Neural crest cell (in vitro differentiated cells): ENCODE data around the gene USF1. TPM values are rescaled to one million over a fixed set of nuclear protein-coding genes. Genes with fewer than 3 reads are reported as not detected.
"Not testable (repeated sequence)": the region's sequence is repeated elsewhere in the genome, so short reads cannot be mapped to it uniquely, and the experiment has no call there.

Experiments
- DNase-seq: peaks from one replicate; pipeline ENCODE4 v3.0.0; 2021; ENCODE audit warnings: low read depth, mixed read lengths, low spot score
- H3K27ac Mint-ChIP-seq: one replicate; pipeline ENCODE4 v1.8.0; 2021; ENCODE audit warnings: mild to moderate bottlenecking, mixed read lengths; ENCODE audit not compliant: unreplicated experiment
- H3K27me3 Mint-ChIP-seq: 2 replicates; pipeline ENCODE4 v1.8.0; 2021; ENCODE audit warnings: low read depth, mild to moderate bottlenecking, mixed read lengths
- H3K36me3 Mint-ChIP-seq: 2 replicates; pipeline ENCODE4 v1.8.0; 2021; ENCODE audit warnings: low read depth, mild to moderate bottlenecking, mixed read lengths
- H3K4me1 Mint-ChIP-seq: 2 replicates; pipeline ENCODE4 v1.8.0; 2021; ENCODE audit warnings: mixed read lengths
- H3K4me3 Mint-ChIP-seq: one replicate; pipeline ENCODE4 v1.8.0; 2021; ENCODE audit warnings: mild to moderate bottlenecking, mixed read lengths
- H3K9me3 Mint-ChIP-seq: 2 replicates; pipeline ENCODE4 v1.8.0; 2021; ENCODE audit warnings: mixed read lengths
- total RNA-seq: library from RNA; stranded (reverse); gene quantifications from 2 replicates; pipeline ENCODE4 v1.2.1, GENCODE V29; 2021
- TF ChIP-seq, protein P1 (sequence below): fragments of 200-600 bp; sonication (generic); conservative IDR thresholded peaks from 2 replicates; pipeline ENCODE4 v1.5.0; 2021; ENCODE audit warnings: antibody characterized with exemption, mild to moderate bottlenecking

The USF1 gene
- total RNA-seq, 1 donor from 2014 or later, result 87.7 TPM

DNA sequence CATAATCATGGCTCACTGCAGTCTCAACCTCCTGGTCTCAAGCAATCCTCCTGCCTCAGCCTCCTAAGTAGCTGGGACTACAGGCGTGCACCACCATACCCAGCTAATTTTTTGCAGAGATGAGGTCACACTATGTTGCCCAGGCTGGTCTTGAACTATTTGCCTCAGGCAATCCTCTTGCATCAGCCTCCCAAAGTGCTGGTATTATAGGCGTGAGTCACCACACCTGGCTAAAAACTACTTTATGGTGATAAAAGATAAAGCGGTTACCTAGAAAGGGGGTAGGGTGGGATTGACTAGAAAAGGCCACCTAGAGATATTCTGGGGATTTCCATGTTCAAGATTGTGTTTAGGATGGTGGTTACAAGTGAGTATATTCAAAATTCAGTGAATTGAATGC, 12.0 kb downstream of the USF1 start:
- peaks cover 9% of the 10 kb centered on the region for H3K4me1 Mint-ChIP-seq
- no peak overlapping the region for H3K27ac Mint-ChIP-seq
- H3K36me3 Mint-ChIP-seq, result no peaks in the 10 kb centered on the region
- no peak overlapping the region for H3K4me3 Mint-ChIP-seq
- TF ChIP-seq, protein P1, sequence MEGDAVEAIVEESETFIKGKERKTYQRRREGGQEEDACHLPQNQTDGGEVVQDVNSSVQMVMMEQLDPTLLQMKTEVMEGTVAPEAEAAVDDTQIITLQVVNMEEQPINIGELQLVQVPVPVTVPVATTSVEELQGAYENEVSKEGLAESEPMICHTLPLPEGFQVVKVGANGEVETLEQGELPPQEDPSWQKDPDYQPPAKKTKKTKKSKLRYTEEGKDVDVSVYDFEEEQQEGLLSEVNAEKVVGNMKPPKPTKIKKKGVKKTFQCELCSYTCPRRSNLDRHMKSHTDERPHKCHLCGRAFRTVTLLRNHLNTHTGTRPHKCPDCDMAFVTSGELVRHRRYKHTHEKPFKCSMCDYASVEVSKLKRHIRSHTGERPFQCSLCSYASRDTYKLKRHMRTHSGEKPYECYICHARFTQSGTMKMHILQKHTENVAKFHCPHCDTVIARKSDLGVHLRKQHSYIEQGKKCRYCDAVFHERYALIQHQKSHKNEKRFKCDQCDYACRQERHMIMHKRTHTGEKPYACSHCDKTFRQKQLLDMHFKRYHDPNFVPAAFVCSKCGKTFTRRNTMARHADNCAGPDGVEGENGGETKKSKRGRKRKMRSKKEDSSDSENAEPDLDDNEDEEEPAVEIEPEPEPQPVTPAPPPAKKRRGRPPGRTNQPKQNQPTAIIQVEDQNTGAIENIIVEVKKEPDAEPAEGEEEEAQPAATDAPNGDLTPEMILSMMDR, result no peak
- H3K27me3 Mint-ChIP-seq, result peaks cover 4% of the 10 kb centered on the region
- H3K9me3 Mint-ChIP-seq, result no peaks in the 10 kb centered on the region
- DNase-seq, result no peak

DNA sequence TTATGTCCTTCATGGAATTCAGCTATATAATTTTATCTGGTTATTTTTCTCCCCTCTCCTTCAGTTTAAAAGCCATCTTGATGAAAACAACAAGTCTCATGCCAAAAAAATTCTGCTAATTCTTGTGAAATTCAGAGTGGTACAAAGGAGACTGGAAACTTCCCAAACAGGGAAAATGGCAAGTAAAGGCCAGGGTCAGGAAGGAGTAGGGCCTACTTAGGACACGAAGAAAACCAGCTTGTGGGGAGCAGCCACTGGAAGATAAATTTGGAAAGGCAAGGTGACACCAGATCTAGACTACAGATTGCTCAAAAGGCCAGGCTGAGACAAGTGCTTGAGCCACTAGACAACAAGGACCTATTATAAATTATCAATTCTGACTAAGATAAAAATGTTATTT, 13.4 kb downstream of the USF1 start:
- H3K4me3 Mint-ChIP-seq, result no peak overlapping the region
- H3K9me3 Mint-ChIP-seq, result no peaks in the 10 kb centered on the region
- peaks cover 5% of the 10 kb centered on the region for H3K4me1 Mint-ChIP-seq
- peaks cover 4% of the 10 kb centered on the region for H3K27me3 Mint-ChIP-seq
- TF ChIP-seq, protein P1, result no peak
- H3K27ac Mint-ChIP-seq, result no peak overlapping the region
- no peak for DNase-seq
- no peaks in the 10 kb centered on the region for H3K36me3 Mint-ChIP-seq

DNA sequence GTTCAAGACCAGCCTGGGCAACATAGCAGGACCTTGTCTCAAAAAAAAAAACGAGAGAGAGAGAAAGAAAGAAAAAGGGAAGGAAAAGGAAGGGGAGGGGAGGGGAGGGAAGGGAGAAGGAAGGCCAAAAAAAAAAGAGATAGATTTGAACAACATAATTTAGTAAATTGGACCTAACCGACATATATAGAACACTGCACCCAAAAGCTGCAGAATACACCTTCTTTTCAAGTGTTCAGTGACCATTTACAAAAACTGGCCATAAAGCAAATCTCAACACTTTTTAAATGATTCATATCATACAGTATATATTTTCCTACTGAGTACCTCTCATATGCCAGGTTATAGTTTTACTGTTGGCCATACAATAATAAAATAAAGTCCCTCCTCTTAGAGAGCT, 13.9 kb downstream of the USF1 start:
- H3K9me3 Mint-ChIP-seq, result no peaks in the 10 kb centered on the region
- H3K27ac Mint-ChIP-seq, result no peak overlapping the region
- H3K4me1 Mint-ChIP-seq, result no peaks in the 10 kb centered on the region
- no peak for DNase-seq
- H3K36me3 Mint-ChIP-seq, result no peaks in the 10 kb centered on the region
- TF ChIP-seq, protein P1, result no peak
- H3K4me3 Mint-ChIP-seq, result no peak overlapping the region
- H3K27me3 Mint-ChIP-seq, result peaks cover 4% of the 10 kb centered on the region

DNA sequence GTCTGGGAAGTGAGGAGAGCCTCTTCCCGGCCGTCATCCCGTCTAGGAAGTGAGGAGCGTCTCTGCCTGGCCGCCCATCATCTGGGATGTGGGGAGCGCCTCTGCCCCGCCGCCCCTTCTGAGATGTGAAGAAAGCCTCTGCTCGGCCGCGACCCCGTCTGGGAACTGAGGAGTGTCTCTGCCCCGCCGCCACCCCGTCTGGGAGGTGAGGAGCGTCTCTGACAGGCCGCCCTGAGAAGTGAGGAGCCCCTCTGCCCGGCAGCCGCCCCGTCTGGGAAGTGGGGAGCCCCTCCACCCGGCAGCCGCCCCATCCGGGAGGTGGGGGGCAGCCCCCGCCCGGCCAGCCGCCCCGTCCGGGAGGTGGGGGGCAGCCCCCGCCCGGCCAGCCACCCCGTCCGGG, 16.3 kb downstream of the USF1 start:
- H3K4me1 Mint-ChIP-seq, H3K27ac Mint-ChIP-seq, DNase-seq, H3K4me3 Mint-ChIP-seq, H3K27me3 Mint-ChIP-seq, H3K9me3 Mint-ChIP-seq, H3K36me3 Mint-ChIP-seq: not testable (repeated sequence)

DNA sequence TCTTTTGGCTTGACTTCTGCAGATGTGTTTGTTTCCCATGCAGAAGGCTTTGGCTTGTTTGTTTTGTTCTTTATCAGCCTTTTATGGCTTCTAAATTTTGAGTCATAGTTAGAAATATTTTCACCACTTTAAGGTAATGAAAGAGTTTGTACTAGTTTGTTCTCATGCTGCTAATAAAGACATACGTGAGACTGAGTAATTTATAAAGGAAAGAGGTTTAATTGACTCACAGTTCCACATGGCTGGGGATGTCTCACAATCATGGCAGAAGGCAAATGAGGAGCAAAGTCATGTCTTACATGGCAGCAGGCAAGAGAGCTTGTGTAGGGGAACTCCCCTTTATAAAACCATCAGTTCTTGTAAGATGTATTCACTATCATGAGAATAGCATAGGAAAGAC, 18.8 kb downstream of the USF1 start:
- not testable (repeated sequence) for H3K4me3 Mint-ChIP-seq, H3K4me1 Mint-ChIP-seq, H3K27ac Mint-ChIP-seq, DNase-seq, H3K36me3 Mint-ChIP-seq, H3K9me3 Mint-ChIP-seq
- peaks cover 15% of the 10 kb centered on the region for H3K27me3 Mint-ChIP-seq

DNA sequence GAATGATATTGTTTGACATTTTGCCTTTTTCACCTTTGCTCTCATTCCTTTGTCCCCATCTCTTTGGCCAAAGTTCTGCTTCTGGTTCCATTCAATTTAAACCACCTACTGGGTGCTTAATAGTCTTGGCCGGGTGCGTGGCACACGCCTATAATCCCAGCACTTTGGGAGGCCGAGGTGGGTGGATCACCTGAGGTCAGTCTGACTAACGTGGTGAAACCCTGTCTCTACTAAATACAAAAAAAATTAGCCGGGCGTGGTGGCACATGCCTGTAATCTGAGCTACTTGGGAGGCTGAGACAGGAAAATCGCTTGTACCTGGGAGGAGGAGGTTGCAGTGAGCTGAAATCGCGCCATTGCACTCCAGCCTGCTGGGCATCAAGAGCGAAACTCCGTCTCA, 23.3 kb downstream of the USF1 start:
- not testable (repeated sequence) for H3K27ac Mint-ChIP-seq

DNA sequence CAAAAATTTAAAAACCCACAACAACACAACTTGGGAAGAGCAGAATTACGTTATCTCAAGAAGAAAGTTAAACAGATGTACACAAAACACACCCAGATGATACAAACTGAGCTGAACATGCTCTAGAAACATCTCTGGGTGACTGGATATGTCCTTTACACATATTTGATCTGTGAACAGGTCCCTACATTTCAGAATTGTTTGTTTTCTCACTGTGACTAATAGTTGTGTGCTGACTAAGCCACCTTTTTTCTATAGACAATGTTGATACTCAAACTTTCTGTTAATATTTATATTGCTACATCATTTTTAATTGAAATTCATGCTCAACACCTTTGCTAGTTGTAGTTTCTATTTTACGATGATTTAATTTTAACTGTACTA, 23.8 kb downstream of the USF1 start:
- Mint-ChIP-seq H3K27ac (no peak overlapping the region), H3K27me3 (peaks cover 58% of the 10 kb centered on the region), H3K36me3 (no peaks in the 10 kb centered on the region), H3K4me1 (peaks cover 21% of the 10 kb centered on the region), H3K9me3 (no peaks in the 10 kb centered on the region), H3K4me3 (peak overlapping the region; percentile 55)
- no peak for DNase-seq
- TF ChIP-seq, protein P1, result no peak

More for the DNA sequence above, 23.3 kb downstream of the USF1 start:
- DNase-seq, H3K9me3 Mint-ChIP-seq, H3K36me3 Mint-ChIP-seq: not testable (repeated sequence)
- peaks cover 21% of the 10 kb centered on the region for H3K4me1 Mint-ChIP-seq
- H3K27me3 Mint-ChIP-seq, result peaks cover 55% of the 10 kb centered on the region
- peak overlapping the region; percentile 55 for H3K4me3 Mint-ChIP-seq
